Measurements from ENCODE around the gene ZBTB24.

Gene ZBTB24

GRCh38 chr6:109436041-109436440 lies 47.0 kb downstream of the ZBTB24 start:
- in situ Hi-C loops (cut with HindIII; ENCODE audit: low sequenced_read_pairs) = no loop called here

- in situ Hi-C loops (cut with HindIII; ENCODE audit: low sequenced_read_pairs) = no loop called here
Observed at GRCh38 chr6:109434456-109434855, 48.6 kb downstream of the ZBTB24 start.

- in situ Hi-C loops (cut with HindIII; ENCODE audit: low sequenced_read_pairs) = no loop called here
Observed at GRCh38 chr6:109429496-109429895, 53.5 kb downstream of the ZBTB24 start.

GRCh38 chr6:109428889-109429477 lies 54.0 kb downstream of the ZBTB24 start:
- in situ Hi-C loops (cut with HindIII; ENCODE audit: low sequenced_read_pairs) = no loop called here

- in situ Hi-C loops (cut with HindIII; ENCODE audit: low sequenced_read_pairs) = no loop called here
Observed at GRCh38 chr6:109424946-109425345, 58.1 kb downstream of the ZBTB24 start.

- in situ Hi-C loops (cut with HindIII; ENCODE audit: low sequenced_read_pairs) = no loop called here
Observed at GRCh38 chr6:109421184-109421583, 61.8 kb downstream of the ZBTB24 start.

- in situ Hi-C loops (cut with HindIII; ENCODE audit: low sequenced_read_pairs) = no loop called here
Observed at GRCh38 chr6:109420751-109421150, 62.3 kb downstream of the ZBTB24 start.

- in situ Hi-C loops (cut with HindIII; ENCODE audit: low sequenced_read_pairs) = no loop called here
Observed at GRCh38 chr6:109417646-109418045, 65.4 kb downstream of the ZBTB24 start.
